Mesendoderm (in vitro differentiated cells): ENCODE data around the gene GRIN2C.

ENCODE experiments used
- DNase-seq: peaks from one replicate; pipeline ENCODE4 v3.0.0; 2013
- H2AK5ac ChIP-seq: 2 replicates; pipeline ENCODE4 v1.6.1; 2013; ENCODE audit warnings: low read length, inconsistent platforms
- H2BK120ac ChIP-seq: 2 replicates; pipeline ENCODE4 v1.6.1; 2013; ENCODE audit warnings: low read depth, mild to moderate bottlenecking, low read length, moderate library complexity, mixed read lengths
- H2BK15ac ChIP-seq: replicated peaks from 2 replicates; pipeline ENCODE4 v1.6.1; 2013; ENCODE audit warnings: low read depth, mild to moderate bottlenecking, moderate library complexity
- H2BK5ac ChIP-seq: 2 replicates; pipeline ENCODE4 v1.6.1; 2013; ENCODE audit warnings: low read length, inconsistent platforms
- H3K18ac ChIP-seq: 2 replicates; pipeline ENCODE4 v1.6.1; 2013; ENCODE audit warnings: mild to moderate bottlenecking, low read length, mixed read lengths
- H3K23ac ChIP-seq: one replicate; pipeline ENCODE4 v1.6.1; 2013; ENCODE audit warnings: low read length
- H3K27ac ChIP-seq: 2 replicates; pipeline ENCODE4 v1.5.1; 2013; ENCODE audit warnings: low read depth, mild to moderate bottlenecking, inconsistent platforms, low read length, moderate library complexity
- H3K27me3 ChIP-seq: 2 replicates; pipeline ENCODE4 v1.6.1; 2013; ENCODE audit warnings: low read length, control low read depth, mild to moderate bottlenecking, inconsistent platforms; ENCODE audit not compliant: insufficient read depth, poor library complexity
- H3K36me3 ChIP-seq: 2 replicates; pipeline ENCODE4 v1.6.1; 2013; ENCODE audit warnings: low read length, inconsistent platforms; ENCODE audit not compliant: control insufficient read depth, insufficient read depth
- H3K4ac ChIP-seq: one replicate; pipeline ENCODE4 v1.6.1; 2013; ENCODE audit warnings: low read depth, mild to moderate bottlenecking, low read length, moderate library complexity
- H3K4me1 ChIP-seq: 2 replicates; pipeline ENCODE4 v1.6.1; 2013; ENCODE audit warnings: low read depth, low read length, inconsistent platforms; ENCODE audit not compliant: control insufficient read depth
- H3K4me2 ChIP-seq: 2 replicates; pipeline ENCODE4 v1.6.1; 2013; ENCODE audit warnings: low read length
- H3K4me3 ChIP-seq: 2 replicates; pipeline ENCODE4 v1.5.1; 2013; ENCODE audit warnings: mild to moderate bottlenecking, low read length
- H3K56ac ChIP-seq: one replicate; pipeline ENCODE4 v1.6.1; 2013; ENCODE audit warnings: low read length
- H3K79me1 ChIP-seq: 2 replicates; pipeline ENCODE4 v1.6.1; 2013; ENCODE audit warnings: low read length, inconsistent platforms
- H3K79me2 ChIP-seq: 2 replicates; pipeline ENCODE4 v1.6.1; 2013; ENCODE audit warnings: mild to moderate bottlenecking, low read length; ENCODE audit not compliant: control insufficient read depth, insufficient read depth
- H3K9ac ChIP-seq: 2 replicates; pipeline ENCODE4 v1.6.1; 2013; ENCODE audit warnings: low read length, inconsistent platforms
- H4K5ac ChIP-seq: one replicate; pipeline ENCODE4 v1.6.1; 2013; ENCODE audit warnings: low read length
- H4K8ac ChIP-seq: one replicate; pipeline ENCODE4 v1.6.1; 2013; ENCODE audit warnings: low read depth, mild to moderate bottlenecking, control low read depth, low read length, moderate library complexity
- WGBS: extraction: QIAGEN DNeasy Blood & Tissue Kit; methylation state at CpG from one replicate; pipeline ENCODE4 v1.1.7; 2013; ENCODE audit warnings: low lambda C conversion rate, missing lambda C conversion rate; ENCODE audit not compliant: insufficient coverage; ENCODE audit errors: extremely low coverage; 5-methylcytosine and 5-hydroxymethylcytosine counted together

The GRIN2C gene

DNA sequence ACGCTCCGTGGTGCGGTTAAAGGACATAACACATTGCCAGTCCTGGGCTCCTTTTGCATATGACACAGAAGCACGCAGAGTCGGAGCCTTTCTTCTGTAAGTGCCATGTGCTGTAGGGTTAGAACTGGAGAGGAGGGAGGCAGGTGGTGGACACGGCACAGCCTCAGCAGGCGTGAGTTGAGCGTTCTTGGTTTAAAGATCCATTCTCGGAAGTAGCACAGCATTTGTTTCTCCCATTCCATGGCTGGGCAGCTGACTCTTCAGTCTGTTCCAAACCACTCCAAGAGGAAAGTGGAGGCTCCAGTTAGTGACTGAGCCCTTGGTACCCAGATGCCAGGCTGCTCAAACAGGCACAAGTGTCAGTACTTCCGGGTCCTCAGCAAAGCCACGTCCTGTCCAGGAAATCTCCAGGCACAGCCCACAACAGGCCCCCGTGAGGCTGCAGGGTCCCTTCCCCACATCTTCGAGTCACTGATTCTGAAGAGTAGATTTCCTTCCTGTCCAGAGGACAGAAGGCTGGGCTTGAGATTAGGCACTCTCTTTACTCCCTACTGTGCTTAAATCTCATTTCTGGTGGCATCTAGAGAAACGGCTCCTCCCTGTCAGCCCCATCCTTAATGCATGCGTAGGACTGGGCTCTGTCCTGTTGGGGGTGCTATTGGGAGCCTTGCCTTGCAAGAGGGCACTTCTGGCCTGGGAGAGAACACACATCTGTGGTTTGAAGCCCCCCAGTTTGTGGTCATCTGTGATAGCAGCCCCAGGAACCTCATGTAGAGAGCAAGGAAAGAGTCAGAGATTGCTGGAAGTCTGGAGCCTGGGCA, 43.9 kb downstream of the GRIN2C start:
- no peak overlapping the region for H3K56ac ChIP-seq
- H2BK15ac ChIP-seq = no peak overlapping the region
- no peak overlapping the region for H3K4me2 ChIP-seq
- no peak overlapping the region for H3K4me3 ChIP-seq
- H3K79me1 ChIP-seq = no peaks in the 10 kb centered on the region
- WGBS = no CpG with 5 or more reads among the region's 15 CpGs
- H3K4ac ChIP-seq = no peak overlapping the region
- H3K18ac ChIP-seq = no peak overlapping the region
- no peak overlapping the region for H4K5ac ChIP-seq
- no peaks in the 10 kb centered on the region for H3K27me3 ChIP-seq
- H3K9ac ChIP-seq = no peak overlapping the region
- H3K23ac ChIP-seq = no peak overlapping the region
- H3K79me2 ChIP-seq = no peaks in the 10 kb centered on the region
- no peak overlapping the region for H4K8ac ChIP-seq
- no peaks in the 10 kb centered on the region for H3K36me3 ChIP-seq
- no peak overlapping the region for H2BK5ac ChIP-seq
- no peak overlapping the region for H2AK5ac ChIP-seq
- no peak overlapping the region for H2BK120ac ChIP-seq
- peak; percentile 78 for DNase-seq
- peaks cover 2% of the 10 kb centered on the region for H3K4me1 ChIP-seq
- H3K27ac ChIP-seq = no peak overlapping the region

DNA sequence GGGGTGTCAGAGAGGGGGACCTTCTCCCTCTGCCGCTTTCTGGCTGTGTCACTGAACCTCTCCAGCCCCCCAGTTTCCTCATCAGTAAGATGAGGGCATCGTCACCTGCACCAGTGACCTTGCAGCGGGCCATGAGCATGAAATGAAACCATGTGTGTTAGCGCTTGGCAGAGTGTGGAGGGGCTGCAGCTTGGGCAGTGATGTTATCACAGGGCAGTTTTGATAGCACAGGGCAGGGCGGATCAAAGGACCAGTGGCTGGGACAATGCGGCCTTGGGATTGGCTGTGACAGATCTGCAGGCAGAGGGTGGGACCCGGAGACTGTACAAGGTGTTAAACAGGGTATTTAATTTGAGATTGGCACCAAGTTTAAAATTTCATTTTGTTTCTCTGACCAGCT, 44.6 kb downstream of the GRIN2C start:
- no peak overlapping the region for H3K18ac ChIP-seq
- H2BK5ac ChIP-seq = no peak overlapping the region
- H3K27me3 ChIP-seq = no peaks in the 10 kb centered on the region
- no peaks in the 10 kb centered on the region for H3K79me2 ChIP-seq
- no peaks in the 10 kb centered on the region for H3K79me1 ChIP-seq
- no peak overlapping the region for H3K9ac ChIP-seq
- no peaks in the 10 kb centered on the region for H3K36me3 ChIP-seq
- no peak for DNase-seq
- H3K4me2 ChIP-seq = no peak overlapping the region
- no CpG with 5 or more reads among the region's 7 CpGs for WGBS
- H3K27ac ChIP-seq = no peak overlapping the region
- H3K23ac ChIP-seq = no peak overlapping the region
- peaks cover 2% of the 10 kb centered on the region for H3K4me1 ChIP-seq
- no peak overlapping the region for H3K4me3 ChIP-seq
- H2BK15ac ChIP-seq = no peak overlapping the region
- H3K56ac ChIP-seq = no peak overlapping the region
- H2BK120ac ChIP-seq = no peak overlapping the region
- no peak overlapping the region for H3K4ac ChIP-seq
- H2AK5ac ChIP-seq = no peak overlapping the region
- H4K8ac ChIP-seq = no peak overlapping the region
- no peak overlapping the region for H4K5ac ChIP-seq

DNA sequence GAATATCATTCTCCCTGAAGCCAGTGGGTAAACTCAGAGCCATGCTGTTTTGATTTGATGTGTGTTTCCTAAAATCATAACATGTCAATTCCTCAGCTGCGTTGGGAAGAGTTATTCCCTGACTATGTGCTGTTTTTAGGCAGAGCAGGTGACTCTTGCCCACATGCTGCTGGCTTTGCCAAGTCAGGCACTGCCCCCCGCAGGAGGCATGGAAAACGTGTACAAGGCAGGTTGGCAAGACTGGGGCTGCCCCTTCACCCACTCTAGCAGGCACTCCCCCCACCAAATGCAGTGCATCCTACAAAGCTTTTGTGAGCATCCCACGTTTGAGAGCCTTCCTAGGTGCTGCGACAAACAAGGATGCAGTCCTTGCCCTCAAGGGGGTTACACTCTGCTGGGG, 45.2 kb downstream of the GRIN2C start:
- Histone ChIP-seq H2BK120ac (no peak overlapping the region), H3K79me2 (no peaks in the 10 kb centered on the region), H3K27me3 (no peaks in the 10 kb centered on the region), H3K18ac (no peak overlapping the region), H3K79me1 (no peaks in the 10 kb centered on the region), H3K4me3 (no peak overlapping the region), H3K23ac (no peak overlapping the region), H2AK5ac (no peak overlapping the region), H3K27ac (no peak overlapping the region), H4K8ac (no peak overlapping the region), H3K9ac (no peak overlapping the region), H3K56ac (no peak overlapping the region), H2BK5ac (no peak overlapping the region), H3K4me1 (peaks cover 2% of the 10 kb centered on the region), H2BK15ac (no peak overlapping the region), H3K4ac (no peak overlapping the region), H3K36me3 (no peaks in the 10 kb centered on the region), H3K4me2 (no peak overlapping the region), H4K5ac (no peak overlapping the region)
- no peak for DNase-seq
- WGBS = no CpG with 5 or more reads among the region's 5 CpGs

DNA sequence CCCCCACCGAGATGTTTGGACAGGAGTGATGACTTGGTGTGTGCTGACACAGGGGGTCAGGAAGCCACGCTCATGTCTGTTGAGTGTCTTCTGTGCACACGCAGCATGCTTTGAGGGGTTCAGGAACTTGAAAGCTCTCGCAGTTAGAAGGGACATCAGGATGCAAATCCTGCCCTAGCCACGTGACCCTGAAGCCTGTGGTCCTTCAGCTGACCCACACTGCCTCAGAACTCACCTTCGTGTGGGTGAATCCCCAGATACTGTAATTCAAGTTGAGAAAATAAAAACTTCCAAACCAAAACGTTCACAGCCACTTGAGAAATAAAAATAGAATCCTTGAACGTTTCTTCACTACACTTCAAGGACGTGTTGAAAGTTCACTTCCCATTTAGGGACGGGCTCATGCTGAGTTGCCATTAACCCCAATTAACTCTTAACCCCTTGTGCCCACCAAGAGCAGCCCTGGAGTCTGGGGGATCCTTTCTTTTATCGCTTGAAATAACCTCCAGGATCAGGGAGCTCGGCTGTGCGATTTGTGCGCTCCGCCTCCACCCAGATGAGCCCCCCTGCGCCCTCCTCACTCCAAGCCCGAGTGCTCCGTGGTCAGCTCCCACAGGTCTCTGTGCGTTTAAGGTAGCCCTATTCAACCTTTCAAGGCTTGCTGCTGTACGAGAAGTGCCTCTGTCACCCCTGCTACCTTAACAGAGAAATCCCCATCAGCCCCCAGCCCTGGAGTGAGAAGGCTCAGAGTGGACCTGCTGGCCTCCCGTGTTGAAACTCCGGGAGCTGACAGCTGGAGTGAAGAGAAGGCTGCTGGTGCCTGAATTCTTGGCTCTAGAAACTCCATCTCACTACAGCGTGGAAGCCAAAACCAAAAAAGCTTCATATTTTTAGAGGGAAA, 47.3 kb downstream of the GRIN2C start:
- H3K9ac ChIP-seq = no peak overlapping the region
- no peaks in the 10 kb centered on the region for H3K4me1 ChIP-seq
- H2BK120ac ChIP-seq = no peak overlapping the region
- no peaks in the 10 kb centered on the region for H3K79me2 ChIP-seq
- H3K56ac ChIP-seq = no peak overlapping the region
- no peak overlapping the region for H3K4me3 ChIP-seq
- H3K23ac ChIP-seq = no peak overlapping the region
- H3K4ac ChIP-seq = no peak overlapping the region
- WGBS = no CpG with 5 or more reads among the region's 23 CpGs
- no peak overlapping the region for H3K18ac ChIP-seq
- H2BK5ac ChIP-seq = no peak overlapping the region
- H3K36me3 ChIP-seq = no peaks in the 10 kb centered on the region
- H2AK5ac ChIP-seq = no peak overlapping the region
- no peaks in the 10 kb centered on the region for H3K27me3 ChIP-seq
- H3K27ac ChIP-seq = no peak overlapping the region
- no peaks in the 10 kb centered on the region for H3K79me1 ChIP-seq
- H2BK15ac ChIP-seq = no peak overlapping the region
- no peak overlapping the region for H3K4me2 ChIP-seq
- H4K5ac ChIP-seq = no peak overlapping the region
- H4K8ac ChIP-seq = no peak overlapping the region
- DNase-seq = no peak

DNA sequence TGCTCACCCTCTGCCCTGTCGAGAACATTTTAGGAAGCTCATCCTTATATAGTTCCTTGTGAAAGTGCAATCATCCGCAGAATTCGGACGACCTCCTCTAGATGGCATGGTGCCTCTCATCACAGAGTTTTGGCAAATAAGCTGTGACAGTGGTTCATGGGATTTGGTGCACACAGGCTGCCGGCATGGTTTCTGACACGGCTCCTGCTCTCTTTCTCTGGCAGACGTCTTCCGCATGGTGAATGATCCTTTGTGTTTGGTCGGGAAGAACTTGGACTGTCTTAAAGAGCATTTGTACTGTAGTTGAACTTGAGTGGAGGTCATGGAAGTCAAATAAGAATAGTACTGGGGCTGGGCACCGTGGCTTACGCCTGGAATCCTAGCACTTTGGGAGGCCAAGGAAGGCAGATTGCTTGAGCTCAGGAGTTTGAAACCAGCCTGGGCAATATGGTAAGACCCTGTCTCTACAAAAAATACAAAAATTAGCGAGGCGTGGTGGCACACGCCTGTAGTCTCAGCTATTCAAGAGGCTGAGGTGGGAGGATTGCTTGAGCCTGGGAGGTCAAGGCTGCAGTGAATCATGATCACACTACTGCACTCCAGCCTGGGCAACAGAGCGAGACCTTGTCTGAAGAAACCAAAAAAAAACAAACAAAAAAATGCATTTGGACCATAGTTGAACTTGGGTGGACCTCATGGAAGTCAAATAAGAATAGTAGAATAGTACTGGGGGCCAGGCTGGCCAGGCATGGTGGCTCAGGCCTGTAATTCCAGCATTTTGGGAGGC, 48.8 kb downstream of the GRIN2C start:
- no CpG with 5 or more reads among the region's 15 CpGs for WGBS
- H3K4me1 ChIP-seq = no peaks in the 10 kb centered on the region
- no peak overlapping the region for H3K56ac ChIP-seq

More for the DNA sequence above, 48.8 kb downstream of the GRIN2C start:
- H3K18ac ChIP-seq = no peak overlapping the region
- no peak overlapping the region for H2BK15ac ChIP-seq
- H4K8ac ChIP-seq = no peak overlapping the region
- no peak overlapping the region for H3K9ac ChIP-seq
- no peak overlapping the region for H3K23ac ChIP-seq
- no peak overlapping the region for H2AK5ac ChIP-seq
- no peaks in the 10 kb centered on the region for H3K27me3 ChIP-seq
- H4K5ac ChIP-seq = no peak overlapping the region
- no peak overlapping the region for H2BK120ac ChIP-seq
- DNase-seq = no peak
- H3K27ac ChIP-seq = no peak overlapping the region
- H2BK5ac ChIP-seq = no peak overlapping the region
- H3K36me3 ChIP-seq = no peaks in the 10 kb centered on the region
- no peak overlapping the region for H3K4me2 ChIP-seq
- no peak overlapping the region for H3K4me3 ChIP-seq
- no peak overlapping the region for H3K4ac ChIP-seq
- no peaks in the 10 kb centered on the region for H3K79me1 ChIP-seq
- H3K79me2 ChIP-seq = no peaks in the 10 kb centered on the region
